ENCODE measurements around the gene CEP78.

Gene CEP78

GRCh38 chr9:78320030-78320693 is 84.3 kb downstream of the CEP78 start (continued):
- TF ChIP-seq PATZ1 (tag by site-specific recombination; IDR thresholded peaks at IDR 0.05) (no peak), KLF1 (tag by site-specific recombination; IDR thresholded peaks at IDR 0.05) (no peak)

- Histone ChIP-seq H3K4me1 (ENCODE audit: control insufficient read depth, insufficient read depth, low read length) (no peaks in the 10 kb centered on the region), H3K9me3 (ENCODE audit: control insufficient read depth, insufficient read depth, low read depth, low read length) (no peaks in the 10 kb centered on the region), H3K27ac (ENCODE audit: extremely low read depth, low read depth, low read length) (no peak overlapping the region), H3K36me3 (ENCODE audit: control insufficient read depth in 2 of 2, insufficient read depth in 1 of 2, low read length in 2 of 2) (peaks cover 18 to 78% of the 10 kb centered on the region in 2 experiments), H3K4me3 (ENCODE audit: low read depth, low read length) (no peak overlapping the region)
- ChIA-PET POLR2A (interaction anchor here (1.1 kb wide), 1 partner anchor 24 kb away, joined by 4 read pairs; the partner anchor contains the start of gene PSAT1), CTCF (no interaction called here)
- TF ChIP-seq ZNF830 (tag by site-specific recombination; IDR thresholded peaks at IDR 0.05; ENCODE audit: low read depth) (no peak), ZNF354C (tag by site-specific recombination; IDR thresholded peaks at IDR 0.05; ENCODE audit: borderline replicate concordance, low read depth) (no peak), ZNF341 (tag by site-specific recombination; IDR thresholded peaks at IDR 0.05; ENCODE audit: low read depth) (no peak), KLF8 (tag by site-specific recombination; IDR thresholded peaks at IDR 0.05) (no peak), BCL6B (tag by site-specific recombination; IDR thresholded peaks at IDR 0.05) (0 out of 2 replicates have a peak, but pooled peaks have one; percentile 29)
Observed at GRCh38 chr9:78320875-78321496, 85.1 kb downstream of the CEP78 start.

GRCh38 chr9:78321505-78321904 is 85.6 kb downstream of the CEP78 start:
- ChIA-PET POLR2A (interaction anchor here (1.7 kb wide), 1 partner anchor 25 kb away, joined by 6 read pairs; the partner anchor contains the start of gene PSAT1), CTCF (interaction anchor here (0.5 kb wide), 1 partner anchor 17 kb away, joined by 4 read pairs; no protein-coding TSS in a partner anchor)
- TF ChIP-seq ZNF555 (tag by site-specific recombination; conservative IDR thresholded peaks at IDR 0.05) (no peak), ZNF544 (tag by site-specific recombination; IDR thresholded peaks at IDR 0.05) (no peak), BCL6B (tag by site-specific recombination; IDR thresholded peaks at IDR 0.05) (no peak), ZNF514 (tag by site-specific recombination; IDR thresholded peaks at IDR 0.05) (no peak), SP7 (tag by site-specific recombination; IDR thresholded peaks at IDR 0.05) (no peak), ZNF558 (tag by site-specific recombination; IDR thresholded peaks at IDR 0.05) (no peak), ZNF350 (tag by site-specific recombination; IDR thresholded peaks at IDR 0.05) (no peak), TSHZ1 (tag by site-specific recombination; IDR thresholded peaks at IDR 0.05; ENCODE audit: borderline replicate concordance) (no peak), ZNF624 (tag by site-specific recombination; IDR thresholded peaks at IDR 0.05) (no peak), ZNF174 (tag by site-specific recombination; IDR thresholded peaks at IDR 0.05) (no peak), TCF7L2 (IDR thresholded peaks at IDR 0.05; ENCODE audit: borderline replicate concordance, low read depth, low read length) (no peak), ZNF138 (tag by site-specific recombination; IDR thresholded peaks at IDR 0.05; ENCODE audit: borderline replicate concordance) (no peak), MYNN (tag by site-specific recombination; IDR thresholded peaks at IDR 0.05; ENCODE audit: borderline replicate concordance) (no peak), ZBTB8A (tag by site-specific recombination; IDR thresholded peaks at IDR 0.05) (no peak), KLF1 (tag by site-specific recombination; IDR thresholded peaks at IDR 0.05) (no peak), ZNF175 (tag by site-specific recombination; IDR thresholded peaks at IDR 0.05) (no peak)
- no peaks in the 10 kb centered on the region for H3K9me3 ChIP-seq (ENCODE audit: control insufficient read depth, insufficient read depth, low read depth, low read length)
- H3K36me3 ChIP-seq (ENCODE audit: control insufficient read depth in 2 of 2, insufficient read depth in 1 of 2, low read length in 2 of 2), result peaks cover 18 to 72% of the 10 kb centered on the region in 2 experiments
- no peak overlapping the region for H3K4me3 ChIP-seq (ENCODE audit: low read depth, low read length)
- no peaks in the 10 kb centered on the region for H3K4me1 ChIP-seq (ENCODE audit: control insufficient read depth, insufficient read depth, low read length)
- H3K27ac ChIP-seq (ENCODE audit: extremely low read depth, low read depth, low read length), result no peak overlapping the region

Data from HEK293 (cell line).